ENCODE data around the gene WEE1.
A peak's percentile ranks its signal among the peaks of the same experiment; 100 is the strongest.

The WEE1 gene

DNA sequence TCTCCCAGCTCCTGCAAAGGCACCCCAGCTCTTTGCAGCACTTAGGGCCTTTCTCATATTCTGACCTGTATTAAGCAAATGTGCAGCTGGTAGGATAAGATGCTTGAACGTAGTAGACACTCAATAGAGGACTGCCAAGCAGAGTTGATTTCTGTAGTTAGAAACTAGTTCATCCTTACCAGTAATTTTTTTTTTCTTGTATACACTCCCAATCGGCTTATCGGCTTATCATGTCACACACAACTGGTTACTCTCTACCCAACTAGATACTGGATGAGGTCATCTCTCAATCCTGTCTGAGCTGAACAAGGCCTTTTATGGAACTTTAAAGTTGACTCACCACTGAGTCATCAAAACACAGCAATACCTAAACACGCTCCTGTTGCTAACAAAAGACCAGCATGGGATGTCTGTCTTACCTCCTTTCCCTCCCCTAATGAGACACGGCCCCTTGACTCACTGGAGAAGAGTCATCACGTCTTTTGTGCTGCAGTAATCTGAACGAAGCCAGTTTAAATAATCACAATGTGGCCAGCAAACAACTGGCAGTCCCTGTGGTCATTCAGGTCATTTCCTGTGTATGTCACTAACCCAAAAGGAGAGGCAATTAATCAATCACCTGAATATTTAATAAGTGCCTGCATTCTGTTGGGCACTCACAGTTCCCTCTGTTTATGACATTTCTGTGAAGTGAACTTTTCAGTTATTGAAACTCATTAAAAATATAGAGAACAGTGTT lies 7.5 kb upstream of the WEE1 start:
- peak; percentile 9 to 48 (median 28) for DNase-seq (ENCODE audit: low read depth in 4 of 4, low spot score in 1 of 4)

DNA sequence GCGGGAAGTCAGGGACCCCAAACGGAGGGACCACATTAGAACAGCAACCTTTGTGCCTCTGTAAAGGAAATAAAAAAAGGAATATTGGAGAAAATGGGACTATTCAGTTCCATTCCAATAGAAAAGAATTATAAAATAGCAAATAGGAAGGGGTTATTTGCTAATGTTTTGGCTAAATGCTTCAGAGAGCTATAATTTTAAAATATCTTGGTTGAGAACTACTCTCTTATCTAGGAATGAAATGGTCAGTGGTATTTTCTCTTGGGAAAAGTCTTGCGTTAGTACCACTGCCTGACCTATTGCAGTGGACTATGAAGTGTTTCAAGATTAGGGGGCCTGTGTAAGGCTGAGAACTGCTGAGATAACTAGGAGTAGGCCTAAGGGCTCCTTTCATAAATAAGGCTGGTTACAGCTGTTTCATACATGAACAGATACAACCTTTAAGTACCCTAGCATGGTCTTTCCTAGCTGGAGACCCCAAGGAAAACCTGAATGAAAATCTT lies 6.9 kb upstream of the WEE1 start:
- DNase-seq (ENCODE audit: low read depth in 4 of 4, low spot score in 1 of 4) = no peak

DNA sequence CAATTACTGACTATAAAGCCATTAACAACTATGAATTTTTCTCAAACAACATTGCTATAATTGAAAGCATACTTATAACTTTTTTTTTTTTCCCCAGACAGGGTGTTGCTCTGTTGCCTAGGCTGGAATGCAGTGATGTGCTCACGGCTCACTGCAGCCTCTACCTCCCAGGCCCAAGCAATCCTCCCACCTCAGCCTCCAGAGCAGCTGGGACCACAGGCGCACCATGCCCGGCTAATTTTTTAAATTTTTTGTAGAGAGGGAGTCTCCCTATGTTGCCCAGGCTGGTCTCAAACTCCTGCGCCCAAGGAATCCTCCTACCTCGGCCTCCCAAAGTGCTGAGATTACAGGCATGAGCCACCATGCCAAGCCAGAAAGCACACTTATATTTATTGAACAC lies 6.1 kb upstream of the WEE1 start:
- DNase-seq (ENCODE audit: low read depth in 4 of 4, low spot score in 1 of 4) = no peak

DNA sequence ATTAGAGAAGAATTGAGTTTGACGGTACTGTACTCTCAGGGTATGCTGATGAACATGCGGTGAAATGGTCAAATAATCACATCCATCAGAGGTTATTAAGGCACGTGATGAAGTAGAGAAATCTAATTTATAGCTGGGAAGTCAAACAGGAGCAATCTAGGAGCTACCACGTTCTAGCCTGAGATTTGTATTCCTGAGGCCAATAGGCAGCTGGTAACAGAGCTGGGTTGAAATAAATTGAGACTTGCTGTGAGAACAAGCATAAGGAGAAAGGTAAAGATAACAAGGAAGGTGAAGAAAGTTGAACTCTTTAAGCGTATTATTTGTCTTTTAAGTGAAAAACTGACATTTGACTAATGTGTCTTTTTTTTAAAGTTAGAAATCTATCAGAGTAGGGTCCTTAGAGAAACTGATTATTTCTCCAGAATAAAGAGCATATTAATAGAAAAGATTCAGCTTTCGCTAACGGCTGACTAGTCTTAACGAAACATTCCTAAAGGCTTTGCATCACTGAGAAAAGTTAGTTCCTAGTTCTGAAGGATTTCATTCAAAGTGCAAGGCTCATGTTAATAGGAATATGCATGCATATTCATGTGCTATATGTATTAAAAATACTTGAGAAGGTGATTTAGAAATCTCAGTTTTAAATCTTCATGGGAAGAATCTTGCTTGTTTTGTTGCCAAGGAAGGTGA lies 5.2 kb upstream of the WEE1 start:
- DNase-seq (ENCODE audit: low read depth in 4 of 4, low spot score in 1 of 4) = no peak

DNA sequence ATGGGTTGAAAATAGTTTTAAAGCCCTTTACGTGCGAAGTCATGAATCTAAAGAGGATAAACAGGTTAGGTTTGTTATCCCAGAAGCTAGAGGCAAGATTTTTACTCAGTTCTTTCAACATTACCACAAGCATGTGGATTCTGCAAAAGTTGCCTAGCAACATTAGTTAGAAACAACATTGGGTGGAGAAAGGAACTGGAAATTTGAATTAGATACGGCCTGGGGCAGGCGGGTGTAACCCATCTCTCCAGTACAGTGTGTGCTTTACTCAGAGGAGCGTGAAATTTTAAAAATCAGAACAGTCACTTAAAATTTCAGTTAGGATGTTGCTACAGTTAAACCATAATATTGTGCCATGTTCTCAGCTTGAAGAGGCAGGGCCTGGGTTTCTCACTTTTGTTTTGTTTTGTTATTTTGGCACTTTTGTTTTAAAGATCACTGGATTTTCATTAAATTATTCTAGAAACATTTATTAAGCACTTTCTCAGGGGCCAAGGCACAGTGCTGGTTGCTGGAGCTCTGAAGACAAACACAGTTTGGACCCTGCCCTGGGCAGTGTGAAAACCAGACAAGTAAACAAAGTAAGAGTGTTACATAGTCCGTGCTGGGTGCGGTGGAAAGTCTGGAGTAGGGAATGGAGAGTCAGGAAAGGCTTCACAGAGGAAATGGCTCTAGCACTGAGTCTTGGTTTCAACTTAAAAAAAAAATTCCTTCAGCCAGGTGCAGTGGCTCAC lies 4.4 kb upstream of the WEE1 start:
- DNase-seq (ENCODE audit: low read depth in 4 of 4, low spot score in 1 of 4) = no peak

DNA sequence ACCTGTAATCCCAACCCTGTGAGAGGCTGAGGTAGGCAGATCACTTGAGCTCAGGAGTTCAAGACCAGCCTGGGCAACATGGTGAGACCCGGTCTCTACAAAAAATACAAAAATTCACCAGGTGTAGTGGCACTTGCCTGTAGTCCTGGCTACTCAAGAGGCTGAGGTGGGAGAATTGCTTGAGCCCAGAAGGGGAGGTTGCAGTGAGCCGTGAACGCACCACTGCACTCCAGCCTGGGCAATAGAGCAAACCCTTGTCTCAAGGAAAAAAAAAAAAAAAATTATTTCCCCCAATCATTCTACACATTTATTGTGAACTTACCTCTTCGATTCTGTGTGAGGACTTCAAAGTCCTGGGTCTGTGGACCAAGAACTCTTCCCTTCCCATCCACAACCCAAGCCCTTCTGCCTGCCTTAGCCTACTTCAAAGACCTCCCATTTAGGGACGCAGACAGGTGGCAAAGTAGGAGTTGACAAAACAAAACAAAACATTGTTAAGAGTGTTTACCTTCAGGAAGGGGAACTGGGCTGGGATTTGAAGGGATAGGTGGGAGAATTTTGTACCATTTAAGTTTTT lies 3.8 kb upstream of the WEE1 start:
- DNase-seq (ENCODE audit: low read depth in 4 of 4, low spot score in 1 of 4) = no peak

DNA sequence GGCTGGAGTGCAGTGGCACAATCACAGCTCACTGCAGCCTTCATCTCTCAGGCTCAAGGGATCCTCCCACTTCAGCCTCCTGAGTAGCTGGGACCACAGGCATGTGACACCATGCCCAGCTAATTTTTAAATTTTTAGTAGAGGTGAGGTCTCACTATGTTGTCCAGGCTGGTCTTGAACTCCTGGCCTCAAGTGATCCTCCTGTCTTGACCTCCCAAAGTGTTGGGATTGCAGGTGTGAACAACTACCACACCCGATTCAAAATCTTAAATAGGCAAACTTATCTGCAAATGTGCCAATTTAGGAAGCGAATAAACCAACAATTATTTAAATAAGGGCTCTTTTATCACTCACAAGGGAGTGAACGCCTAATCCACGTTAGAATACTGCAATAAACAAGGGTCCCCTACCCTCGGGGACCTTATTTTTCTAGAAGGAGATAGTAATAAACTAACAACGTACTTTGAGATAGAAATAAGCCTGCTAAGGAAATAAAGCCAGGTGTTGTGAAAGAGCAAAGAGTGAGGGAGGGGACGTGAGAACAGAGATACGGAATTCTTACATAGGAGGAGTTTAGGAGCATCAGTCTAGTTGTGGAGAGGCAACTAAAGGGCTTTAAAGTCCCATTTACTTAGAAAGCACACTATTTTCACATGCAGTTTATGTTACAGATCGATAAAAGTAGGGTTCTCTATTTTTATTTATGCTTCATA lies 3.0 kb upstream of the WEE1 start:
- no peak for DNase-seq (ENCODE audit: low read depth in 4 of 4, low spot score in 1 of 4)

DNA sequence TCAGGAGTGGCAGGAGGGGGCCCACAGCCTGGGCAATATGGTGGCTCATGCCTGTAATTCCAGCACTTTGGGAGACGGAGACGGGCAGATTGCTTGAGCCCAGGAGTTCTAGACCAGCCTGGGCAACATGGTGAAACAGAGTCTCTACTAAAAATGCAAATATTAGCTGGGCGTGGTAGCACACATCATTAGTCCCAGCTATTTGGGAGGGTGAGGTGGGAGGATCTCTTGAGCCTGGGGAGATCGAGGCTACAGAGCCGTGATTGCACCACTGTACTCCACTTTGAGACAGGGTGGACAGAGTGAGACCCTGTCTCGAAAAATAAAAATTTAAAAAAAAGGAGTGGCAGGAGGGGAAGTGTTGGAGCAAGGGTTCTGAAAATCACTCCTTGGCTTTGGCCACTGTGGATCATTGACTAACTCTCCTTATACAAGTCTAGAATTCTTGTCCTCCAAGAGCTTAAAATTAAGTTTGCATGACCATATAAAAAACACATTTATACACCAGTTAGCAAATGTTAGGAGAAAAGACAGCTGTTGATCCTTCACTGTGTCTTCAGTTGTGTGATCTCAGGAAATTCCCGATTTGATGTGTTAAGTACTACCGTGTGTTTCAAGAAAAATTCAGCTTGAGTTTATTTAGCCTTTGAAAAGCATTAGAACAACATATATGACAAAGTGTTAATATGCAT lies 2.3 kb upstream of the WEE1 start:
- no peak for DNase-seq (ENCODE audit: low read depth in 4 of 4, low spot score in 1 of 4)

DNA sequence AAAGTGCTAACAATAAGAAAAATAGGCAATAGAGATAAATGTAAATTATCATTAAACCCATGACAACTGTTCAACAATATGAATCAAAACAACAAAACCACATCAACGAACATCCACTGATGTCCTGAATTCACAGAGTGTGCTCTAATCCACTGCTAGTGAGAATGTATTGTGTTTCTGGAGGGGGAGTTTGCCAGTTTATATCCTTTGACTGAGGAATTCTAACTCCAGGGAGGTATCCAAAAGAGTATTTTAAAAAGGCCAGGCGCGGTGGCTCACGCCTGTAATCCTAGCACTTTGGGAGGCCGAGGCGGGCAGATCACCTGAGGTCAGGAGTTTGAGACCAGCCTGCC lies 1.7 kb upstream of the WEE1 start:
- no peak for DNase-seq (ENCODE audit: low read depth in 4 of 4, low spot score in 1 of 4)

DNA sequence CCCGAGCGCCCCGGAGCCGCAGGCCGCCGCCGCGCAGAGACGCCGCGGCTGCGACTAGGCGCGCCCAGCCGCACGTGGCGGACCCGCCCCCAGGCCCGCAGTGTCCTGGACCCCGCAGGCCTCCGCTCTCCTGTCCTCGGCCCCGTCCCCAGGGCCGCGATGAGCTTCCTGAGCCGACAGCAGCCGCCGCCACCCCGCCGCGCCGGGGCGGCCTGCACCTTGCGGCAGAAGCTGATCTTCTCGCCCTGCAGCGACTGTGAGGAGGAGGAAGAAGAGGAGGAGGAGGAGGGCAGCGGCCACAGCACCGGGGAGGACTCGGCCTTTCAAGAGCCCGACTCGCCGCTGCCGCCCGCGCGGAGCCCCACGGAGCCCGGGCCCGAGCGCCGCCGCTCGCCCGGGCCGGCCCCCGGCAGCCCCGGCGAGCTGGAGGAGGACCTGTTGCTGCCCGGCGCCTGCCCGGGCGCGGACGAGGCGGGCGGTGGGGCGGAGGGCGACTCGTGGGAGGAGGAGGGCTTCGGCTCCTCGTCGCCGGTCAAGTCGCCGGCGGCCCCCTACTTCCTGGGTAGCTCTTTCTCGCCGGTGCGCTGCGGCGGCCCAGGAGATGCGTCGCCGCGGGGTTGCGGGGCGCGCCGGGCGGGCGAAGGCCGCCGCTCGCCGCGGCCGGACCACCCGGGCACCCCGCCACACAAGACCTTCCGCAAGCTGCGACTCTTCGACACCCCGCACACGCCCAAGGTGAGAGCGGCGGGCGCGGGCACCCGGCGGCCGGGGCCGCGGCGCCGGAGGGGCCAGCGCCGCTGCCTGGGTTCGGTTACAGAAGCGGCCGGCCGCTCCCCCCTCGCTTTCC lies 528 bp downstream of the WEE1 start:
- DNase-seq (ENCODE audit: low read depth in 4 of 4, low spot score in 1 of 4) = peak in 1 of 4 experiments; percentile 28

DNA sequence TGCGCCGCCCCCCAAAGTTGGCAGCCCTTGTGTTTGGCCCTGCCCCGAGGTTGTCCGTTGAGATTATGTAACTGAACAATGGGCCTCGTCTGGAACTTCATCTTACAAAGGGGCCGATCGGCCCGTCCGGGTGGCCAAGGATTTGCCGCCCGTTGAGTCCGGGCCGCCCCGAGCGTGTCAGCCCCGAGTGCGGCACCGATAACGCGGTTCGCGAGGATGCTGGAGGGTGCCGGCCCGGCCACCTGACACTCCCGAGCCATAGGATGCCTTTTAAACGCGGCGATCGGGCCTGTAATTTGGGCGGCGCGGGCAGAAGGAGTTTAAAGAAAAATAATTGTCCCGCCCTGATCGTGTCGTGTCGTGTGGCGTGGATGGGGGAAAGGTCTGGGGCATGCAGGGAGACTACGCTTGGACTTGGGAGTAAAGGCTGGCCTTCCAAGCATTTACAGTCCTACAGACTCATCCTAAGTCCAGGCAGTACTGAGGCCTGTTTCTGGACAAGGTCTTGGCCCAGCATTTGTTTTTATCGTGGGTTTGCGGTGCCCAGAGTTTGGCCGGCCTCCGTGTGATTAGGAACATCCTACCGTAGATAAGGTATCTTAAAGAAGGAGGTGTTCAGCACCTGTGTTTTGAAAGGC lies 1.3 kb downstream of the WEE1 start:
- DNase-seq (ENCODE audit: low read depth in 4 of 4, low spot score in 1 of 4) = peak in 1 of 4 experiments; percentile 5

DNA sequence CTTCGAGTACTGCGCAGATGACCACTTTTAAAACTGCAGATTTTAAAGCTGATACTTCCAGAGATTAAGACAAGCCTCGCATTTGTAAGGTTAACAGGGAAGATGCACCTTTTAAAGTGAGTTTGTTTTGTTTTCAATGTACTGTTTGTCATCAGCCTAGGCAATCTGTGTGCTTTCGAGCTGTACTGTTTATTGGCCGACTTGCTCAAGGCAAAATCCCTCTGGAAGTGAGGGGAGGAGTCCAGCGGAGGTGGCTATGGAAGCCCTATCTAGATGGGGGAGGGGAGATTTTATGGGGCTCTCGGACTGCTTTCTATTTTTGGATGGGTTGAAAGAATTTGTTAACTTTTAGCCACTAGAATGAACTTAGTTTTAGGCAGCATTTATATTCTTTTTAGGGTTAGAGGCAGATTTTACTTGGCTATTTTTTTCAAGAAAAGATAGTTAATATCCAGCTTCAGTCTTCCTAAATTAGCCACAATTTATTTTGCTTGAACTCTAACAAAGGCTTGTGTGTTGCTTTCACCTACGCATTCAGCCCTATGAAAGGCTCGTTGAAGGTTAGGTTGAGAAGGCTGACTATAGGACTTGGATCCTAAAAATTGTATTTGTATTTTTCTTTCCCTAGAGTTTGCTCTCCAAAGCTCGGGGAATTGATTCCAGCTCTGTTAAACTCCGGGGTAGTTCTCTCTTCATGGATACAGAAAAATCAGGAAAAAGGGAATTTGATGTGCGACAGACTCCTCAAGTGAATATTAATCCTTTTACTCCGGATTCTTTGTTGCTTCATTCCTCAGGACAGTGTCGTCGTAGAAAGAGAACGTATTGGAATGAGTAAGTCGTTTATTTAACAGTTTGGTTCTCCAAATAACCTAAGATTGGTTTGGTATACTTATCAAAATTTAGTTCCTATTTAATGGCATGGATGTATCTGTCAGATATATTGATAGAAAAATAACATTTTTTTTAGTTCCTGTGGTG lies 2.1 kb downstream of the WEE1 start:
- DNase-seq (ENCODE audit: low read depth in 4 of 4, low spot score in 1 of 4) = no peak

DNA sequence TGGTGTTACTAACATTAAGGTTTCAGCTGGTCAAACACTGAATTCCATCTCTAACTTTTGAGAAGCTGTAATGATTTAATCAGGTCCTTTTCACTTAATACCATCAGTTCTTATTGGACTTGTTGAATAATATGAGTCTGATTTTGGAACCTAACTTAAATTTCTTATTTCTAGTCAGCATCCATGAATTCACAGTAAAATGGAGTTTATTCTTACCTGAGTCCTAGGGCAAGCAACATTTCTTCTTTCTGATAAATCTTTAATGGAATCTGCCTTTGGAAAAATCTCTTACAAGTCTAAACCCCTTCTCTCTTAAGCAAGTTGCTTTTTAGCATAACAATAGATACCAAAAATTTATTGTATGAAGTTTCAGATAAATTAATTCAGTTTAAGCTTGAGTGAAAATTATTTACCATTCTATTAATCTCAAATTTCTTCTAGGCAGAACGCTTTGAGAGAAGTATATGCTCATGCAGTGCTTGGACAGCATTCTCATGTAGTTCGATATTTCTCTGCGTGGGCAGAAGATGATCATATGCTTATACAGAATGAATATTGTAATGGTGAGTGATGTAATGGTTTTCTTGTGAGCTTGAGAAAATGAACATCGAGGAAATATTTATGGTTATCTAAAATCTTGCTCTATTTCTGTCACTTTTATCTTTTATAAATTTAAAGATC lies 3.4 kb downstream of the WEE1 start:
- DNase-seq (ENCODE audit: low read depth in 4 of 4, low spot score in 1 of 4) = no peak

DNA sequence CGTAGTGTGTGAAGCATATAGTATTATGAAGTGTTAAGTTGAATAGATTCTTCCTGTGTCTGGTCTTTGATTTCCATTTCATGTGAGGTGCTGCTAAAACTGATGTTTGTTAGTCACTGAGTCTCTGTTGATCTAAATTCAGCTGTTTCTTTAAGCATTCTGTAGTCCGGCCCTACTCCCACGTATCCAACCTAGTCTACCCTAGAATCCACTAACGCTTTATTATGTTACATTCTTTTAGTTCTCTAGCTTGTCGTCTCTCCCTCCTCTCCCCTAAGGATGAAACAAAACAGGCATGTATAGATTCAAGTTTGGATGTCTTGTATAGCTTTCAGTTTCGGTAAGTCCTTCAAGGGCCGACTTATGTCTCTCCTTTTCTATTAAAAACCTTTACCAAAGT lies 4.1 kb downstream of the WEE1 start:
- no peak for DNase-seq (ENCODE audit: low read depth in 4 of 4, low spot score in 1 of 4)

DNA sequence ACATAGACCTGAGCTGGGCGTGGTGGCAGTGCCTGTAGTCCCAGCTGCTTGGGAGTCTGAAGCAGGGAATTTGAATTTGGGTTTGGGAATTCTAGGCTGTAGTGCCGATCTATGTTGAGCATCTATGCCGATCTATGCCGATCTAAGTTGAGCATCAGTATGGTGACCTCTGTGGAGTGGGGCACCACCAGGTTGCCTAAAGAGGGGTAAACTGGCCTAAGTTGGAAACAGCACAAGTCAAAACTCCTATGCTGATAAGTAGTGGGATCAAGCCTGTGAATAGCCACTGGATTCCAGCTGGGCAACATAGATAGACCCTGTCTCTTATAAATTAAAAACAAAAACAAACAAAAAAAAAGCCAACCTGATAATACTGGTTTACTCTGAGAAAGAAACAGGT lies 7.4 kb downstream of the WEE1 start:
- DNase-seq (ENCODE audit: low read depth in 4 of 4, low spot score in 1 of 4) = no peak

DNA sequence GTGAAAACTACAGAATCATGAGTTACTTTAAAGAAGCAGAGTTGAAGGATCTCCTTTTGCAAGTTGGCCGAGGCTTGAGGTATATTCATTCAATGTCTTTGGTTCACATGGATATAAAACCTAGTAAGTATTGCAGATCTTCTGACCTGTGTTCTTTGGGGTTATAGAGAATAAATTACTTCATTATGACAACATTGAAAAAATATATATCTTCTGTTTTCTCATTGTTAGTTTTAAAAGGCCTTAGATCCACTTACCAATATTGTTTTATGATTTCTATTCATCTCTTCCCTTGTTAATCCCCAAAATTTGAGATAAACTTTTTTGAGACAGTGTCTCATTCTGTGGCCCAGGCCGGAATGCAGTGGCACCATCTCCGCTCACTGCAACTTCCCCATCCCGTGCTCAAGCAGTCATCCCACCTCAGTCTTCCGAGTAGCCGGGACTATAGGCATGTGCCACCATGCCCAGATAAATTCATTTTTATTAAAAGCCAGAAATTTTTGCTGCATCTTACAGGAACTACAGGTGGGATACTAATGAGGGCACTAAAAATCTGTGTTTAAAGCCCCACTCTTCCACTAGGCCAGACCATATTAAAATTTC lies 8.2 kb downstream of the WEE1 start:
- DNase-seq (ENCODE audit: low read depth in 4 of 4, low spot score in 1 of 4) = no peak

DNA sequence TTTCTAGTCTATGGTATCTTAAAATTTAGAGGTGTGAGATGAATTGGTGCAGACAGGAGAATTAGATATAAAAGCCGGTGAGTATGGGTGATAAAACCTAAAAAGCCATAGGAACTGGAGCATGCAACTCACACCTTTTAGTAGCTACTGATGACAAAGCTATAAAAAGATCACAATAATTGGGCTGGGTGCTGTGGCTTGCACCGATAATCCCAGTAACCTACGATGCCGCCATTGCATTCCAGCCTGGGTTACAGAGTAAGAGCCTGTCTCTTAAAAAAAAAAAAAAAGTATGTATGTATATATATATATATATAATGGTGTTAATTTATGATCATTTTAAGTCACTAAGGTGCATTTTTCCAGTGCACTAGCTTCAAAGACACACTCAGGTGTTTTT lies 17.2 kb downstream of the WEE1 start:
- DNase-seq (ENCODE audit: low read depth in 4 of 4, low spot score in 1 of 4) = no peak

Data from stimulated activated CD4-positive, alpha-beta T cell treated with anti-CD3 and anti-CD28 coated beads, Interleukin-1b, Interleukin-23, amount 100 ng/mL, for 24 hours (primary cell).